Measurements from ENCODE around the gene BCOR.

- no peak for TF ChIP-seq BRCA1 (IDR thresholded peaks at IDR 0.05; ENCODE audit: low read depth, low read length)
- TF ChIP-seq EP300 (IDR thresholded peaks at IDR 0.05; ENCODE audit: borderline replicate concordance in 1 of 2, low read depth in 2 of 2, low read length in 2 of 2) = no peak
- no peak for TF ChIP-seq MAFK (IDR thresholded peaks at IDR 0.05; ENCODE audit: low read depth, low read length)
- TF ChIP-seq YY1 (IDR thresholded peaks at IDR 0.05; ENCODE audit: low read depth, low read length) = no peak
- TF ChIP-seq, protein P1, sequence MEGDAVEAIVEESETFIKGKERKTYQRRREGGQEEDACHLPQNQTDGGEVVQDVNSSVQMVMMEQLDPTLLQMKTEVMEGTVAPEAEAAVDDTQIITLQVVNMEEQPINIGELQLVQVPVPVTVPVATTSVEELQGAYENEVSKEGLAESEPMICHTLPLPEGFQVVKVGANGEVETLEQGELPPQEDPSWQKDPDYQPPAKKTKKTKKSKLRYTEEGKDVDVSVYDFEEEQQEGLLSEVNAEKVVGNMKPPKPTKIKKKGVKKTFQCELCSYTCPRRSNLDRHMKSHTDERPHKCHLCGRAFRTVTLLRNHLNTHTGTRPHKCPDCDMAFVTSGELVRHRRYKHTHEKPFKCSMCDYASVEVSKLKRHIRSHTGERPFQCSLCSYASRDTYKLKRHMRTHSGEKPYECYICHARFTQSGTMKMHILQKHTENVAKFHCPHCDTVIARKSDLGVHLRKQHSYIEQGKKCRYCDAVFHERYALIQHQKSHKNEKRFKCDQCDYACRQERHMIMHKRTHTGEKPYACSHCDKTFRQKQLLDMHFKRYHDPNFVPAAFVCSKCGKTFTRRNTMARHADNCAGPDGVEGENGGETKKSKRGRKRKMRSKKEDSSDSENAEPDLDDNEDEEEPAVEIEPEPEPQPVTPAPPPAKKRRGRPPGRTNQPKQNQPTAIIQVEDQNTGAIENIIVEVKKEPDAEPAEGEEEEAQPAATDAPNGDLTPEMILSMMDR (IDR thresholded peaks at IDR 0.05; ENCODE audit: control extremely low read depth in 1 of 3, insufficient read depth in 1 of 3, low read depth in 1 of 3, low read length in 3 of 3) = no peak
- no peak for TF ChIP-seq ZNF274 (IDR thresholded peaks at IDR 0.05; ENCODE audit: borderline replicate concordance, extremely low read depth, low read length)
- no peak for TF ChIP-seq POLR2A (IDR thresholded peaks at IDR 0.05; ENCODE audit: control extremely low read depth in 1 of 2, low read depth in 2 of 2, low read length in 2 of 2)
- no peak for TF ChIP-seq EGR1 (IDR thresholded peaks at IDR 0.05; ENCODE audit: borderline replicate concordance, low read depth, low read length)
Measured at GRCh38 chrX:40085102-40085551, 12.6 kb downstream of the BCOR start.

Data from H1 (cell line).